Stimulated activated CD8-positive, alpha-beta memory T cell treated with anti-CD3 and anti-CD28 coated beads, Interleukin-15, amount 100 ng/mL, for 4 hours (primary cell): ENCODE measurements around the gene SEBOX.

Experiments used
- DNase-seq, 2 donors: peaks; one replicate each; pipeline ENCODE4 v3.0.0-alpha.2; 2020; ENCODE audit warnings: low read depth in 2 of 2

Gene SEBOX

DNA sequence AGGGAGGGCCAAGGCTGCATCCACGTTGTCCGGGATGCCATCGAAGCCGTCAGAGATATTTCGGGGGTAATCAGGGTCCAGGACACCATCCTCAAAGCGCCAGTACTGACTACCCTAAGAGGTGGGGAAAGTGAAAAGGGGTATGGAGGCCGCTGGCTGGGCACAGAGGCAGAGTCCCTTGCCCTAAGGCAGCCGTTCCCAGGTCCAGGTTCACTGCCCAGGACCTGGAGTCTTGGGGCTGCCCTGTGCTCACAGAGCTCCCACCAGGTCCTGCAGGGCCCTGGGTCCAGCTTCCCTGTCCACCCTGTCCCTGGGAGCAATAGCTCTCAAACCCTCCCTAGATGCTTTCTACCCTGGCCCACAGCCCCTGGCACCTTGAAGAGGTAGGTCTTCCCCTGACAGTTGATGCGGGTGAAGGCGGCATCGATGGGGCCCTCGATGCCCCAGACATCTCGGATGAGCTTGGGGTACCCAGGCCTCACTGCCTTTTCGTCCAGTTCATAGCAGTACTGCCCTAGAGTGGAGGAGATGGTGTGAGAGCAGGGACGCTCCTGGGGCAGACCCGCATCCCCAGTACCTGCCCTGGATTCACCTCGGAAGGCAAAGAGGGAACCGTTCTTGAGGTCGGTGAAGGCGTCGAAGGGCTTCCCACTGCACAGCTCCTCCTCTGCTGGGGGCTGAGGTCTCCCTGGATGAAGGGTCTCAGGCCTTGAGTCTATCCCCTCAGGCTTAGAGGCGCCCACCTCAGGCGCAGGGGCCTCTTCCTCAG is 4.1 kb upstream of the SEBOX start:
- no peak for DNase-seq

DNA sequence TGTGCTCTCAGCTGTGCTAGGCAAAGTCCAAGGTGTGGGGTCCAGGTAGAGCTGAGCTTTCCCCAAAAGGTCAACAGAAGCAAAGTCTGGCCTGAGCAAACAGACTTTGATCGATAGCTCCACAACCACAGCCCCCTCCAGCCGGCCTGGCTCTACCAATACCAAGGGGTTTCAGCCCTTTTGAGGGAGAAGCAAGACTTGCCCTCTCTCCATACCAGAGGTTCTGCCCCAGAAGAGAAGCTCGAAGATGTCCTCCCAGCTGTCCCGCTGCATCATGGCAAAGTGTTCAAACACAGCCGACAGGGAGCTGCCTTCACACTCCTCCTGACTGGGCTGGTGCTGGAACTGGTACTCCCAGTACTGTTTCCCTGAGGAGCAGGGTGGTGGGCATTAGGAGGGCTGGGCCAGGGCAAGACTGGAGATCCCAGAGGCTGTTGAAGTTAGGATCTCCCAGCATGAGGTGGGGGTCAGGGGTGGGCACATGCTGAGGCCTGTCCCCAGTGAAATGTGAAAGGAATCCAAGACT is 3.4 kb upstream of the SEBOX start:
- DNase-seq = no peak

DNA sequence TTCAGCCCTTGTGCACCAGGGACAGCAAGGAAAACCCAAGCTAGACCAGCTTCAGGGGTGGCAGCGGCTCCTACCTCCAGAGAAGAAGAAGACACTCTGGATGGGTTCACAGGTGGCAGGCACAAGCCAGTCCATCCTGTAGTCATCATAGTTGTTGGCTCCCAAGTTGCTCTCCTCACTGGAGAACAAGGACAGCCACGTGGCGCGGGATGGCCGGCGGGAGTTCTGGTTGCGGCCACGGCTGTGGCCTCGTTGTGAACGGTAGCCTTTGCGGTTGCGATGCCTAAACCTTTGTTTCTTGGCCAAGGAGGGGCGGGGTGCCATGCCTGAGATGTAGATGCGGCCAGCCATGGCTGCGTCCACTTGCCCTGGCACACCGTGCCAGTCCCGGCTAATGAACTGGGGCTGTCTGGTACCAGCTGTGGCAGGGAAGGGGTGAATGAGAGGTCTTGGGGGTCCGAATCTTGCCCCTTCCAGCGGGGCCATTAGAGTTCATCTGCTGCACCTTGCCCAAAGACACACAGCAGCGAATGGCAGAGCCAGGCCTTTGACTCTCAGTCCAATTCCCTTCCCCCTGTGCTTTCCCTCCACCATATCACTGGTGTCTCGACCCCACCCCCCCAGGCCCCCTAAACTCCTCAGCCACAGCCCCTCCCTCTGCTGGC is 2.8 kb upstream of the SEBOX start:
- DNase-seq = no peak

DNA sequence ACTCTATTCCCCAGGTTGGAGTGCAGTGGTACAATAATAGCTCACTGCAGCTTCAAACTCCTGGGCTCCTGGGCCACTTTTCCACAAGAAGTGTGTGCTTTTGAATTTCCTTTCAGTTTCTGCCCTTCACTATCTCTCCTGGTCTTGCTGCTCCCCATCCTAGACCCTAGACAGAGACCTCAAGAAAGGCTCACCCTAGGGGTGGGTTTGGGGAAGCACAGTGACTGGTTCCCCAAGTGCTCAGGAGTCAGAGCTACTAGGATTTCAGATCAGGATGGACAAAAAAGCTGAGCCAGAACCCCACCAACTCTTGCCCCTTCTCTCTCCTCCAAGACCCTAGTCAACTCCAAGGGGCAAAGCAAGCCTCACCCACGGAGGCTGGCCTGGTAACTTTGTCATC is 1.6 kb upstream of the SEBOX start:
- DNase-seq = no peak

DNA sequence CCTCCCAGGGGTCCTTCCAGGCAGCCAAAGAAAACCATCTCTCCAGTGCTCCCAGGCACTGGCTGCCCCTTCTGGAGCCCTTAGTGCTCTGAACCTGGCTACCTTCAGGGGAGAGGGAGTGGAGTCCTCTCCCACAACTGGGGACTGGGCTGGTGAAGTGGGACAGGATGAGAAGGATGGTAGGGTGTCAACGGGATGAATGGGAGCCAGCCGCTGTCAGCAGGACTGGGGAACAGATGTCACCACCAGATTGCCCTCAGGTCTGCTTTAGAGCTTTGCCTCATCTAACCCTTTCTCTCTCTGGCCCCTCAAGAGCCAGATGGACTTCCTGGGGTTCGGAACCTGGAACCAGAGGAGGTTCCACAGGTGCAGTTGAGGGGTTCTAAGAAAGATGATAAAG is 488 bp upstream of the SEBOX start:
- DNase-seq = no peak

DNA sequence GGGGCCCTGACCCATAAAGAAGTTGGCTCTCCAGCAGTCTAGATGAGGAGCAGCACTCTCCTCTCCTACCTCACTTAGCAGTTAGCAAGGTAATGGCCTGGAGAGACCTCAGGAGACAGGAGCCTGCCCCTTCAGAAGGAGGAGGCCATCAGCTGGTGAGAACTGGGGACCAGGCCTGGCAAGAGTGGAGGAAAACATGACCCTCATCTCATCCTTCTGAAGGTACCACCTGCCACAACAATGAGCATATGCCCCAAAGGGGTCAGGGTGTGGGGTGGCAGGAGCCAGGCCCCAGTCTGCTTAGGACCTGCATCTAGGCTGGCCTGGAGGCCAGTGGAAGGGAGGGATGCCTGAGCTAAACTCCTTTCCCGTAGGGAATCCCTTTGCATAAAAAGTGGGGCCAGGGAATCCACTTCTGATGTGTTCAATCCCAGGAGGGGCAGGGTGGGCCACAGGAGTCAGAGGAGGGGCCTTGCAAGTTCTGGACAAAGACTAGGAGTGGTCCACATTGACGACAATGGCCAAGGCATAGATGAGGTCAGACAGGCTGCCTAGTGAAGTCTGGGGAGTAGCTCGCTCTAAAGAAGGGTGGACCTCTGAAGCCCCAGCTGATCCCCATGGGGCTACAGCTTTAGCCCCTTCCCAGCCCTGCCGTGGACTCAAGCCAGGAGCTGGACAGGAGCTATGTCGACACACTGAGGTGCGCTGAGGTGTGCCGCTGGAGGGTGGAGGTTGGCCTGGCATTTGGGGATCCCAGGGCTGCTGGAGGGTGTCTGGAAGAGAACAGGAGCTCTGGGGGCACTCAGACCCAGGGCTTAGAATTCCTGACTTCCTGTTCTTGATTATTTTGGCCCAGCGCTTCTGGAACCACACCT is 986 bp downstream of the SEBOX start:
- no peak for DNase-seq

DNA sequence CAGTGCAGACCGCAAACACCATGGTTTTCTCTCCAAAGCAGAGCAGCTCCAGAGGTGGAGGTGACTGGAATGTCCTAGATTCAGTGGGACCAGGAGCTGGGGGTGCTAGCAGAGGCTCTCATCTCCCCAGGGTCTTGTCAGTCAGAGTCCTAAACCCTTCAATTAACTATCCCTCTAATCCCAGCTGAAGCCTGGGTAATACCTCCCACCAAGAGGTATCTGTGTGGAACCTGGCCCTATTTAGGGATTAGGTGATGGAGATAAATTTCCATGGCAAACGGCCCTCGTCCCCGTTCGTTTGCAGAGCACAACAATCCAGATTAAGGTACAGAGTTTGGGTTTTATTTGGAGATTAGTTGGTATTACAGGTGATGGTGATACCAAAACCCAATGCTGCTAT is 1.8 kb downstream of the SEBOX start:
- no peak for DNase-seq

DNA sequence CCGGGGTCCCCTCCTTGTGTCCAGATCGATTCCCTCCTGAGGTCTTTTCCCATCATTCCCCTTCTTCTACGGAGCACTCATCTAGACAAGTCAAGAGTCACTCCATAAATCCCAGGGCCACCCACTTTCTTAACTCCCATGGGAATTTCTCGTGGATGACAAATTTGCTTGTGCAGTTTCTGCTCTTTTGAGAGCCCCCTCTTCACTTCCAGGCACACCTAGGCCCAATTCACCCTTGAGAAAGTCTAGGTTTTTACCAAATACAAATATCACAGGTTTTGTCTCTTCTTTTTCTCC is 7.2 kb downstream of the SEBOX start:
- DNase-seq = no peak

DNA sequence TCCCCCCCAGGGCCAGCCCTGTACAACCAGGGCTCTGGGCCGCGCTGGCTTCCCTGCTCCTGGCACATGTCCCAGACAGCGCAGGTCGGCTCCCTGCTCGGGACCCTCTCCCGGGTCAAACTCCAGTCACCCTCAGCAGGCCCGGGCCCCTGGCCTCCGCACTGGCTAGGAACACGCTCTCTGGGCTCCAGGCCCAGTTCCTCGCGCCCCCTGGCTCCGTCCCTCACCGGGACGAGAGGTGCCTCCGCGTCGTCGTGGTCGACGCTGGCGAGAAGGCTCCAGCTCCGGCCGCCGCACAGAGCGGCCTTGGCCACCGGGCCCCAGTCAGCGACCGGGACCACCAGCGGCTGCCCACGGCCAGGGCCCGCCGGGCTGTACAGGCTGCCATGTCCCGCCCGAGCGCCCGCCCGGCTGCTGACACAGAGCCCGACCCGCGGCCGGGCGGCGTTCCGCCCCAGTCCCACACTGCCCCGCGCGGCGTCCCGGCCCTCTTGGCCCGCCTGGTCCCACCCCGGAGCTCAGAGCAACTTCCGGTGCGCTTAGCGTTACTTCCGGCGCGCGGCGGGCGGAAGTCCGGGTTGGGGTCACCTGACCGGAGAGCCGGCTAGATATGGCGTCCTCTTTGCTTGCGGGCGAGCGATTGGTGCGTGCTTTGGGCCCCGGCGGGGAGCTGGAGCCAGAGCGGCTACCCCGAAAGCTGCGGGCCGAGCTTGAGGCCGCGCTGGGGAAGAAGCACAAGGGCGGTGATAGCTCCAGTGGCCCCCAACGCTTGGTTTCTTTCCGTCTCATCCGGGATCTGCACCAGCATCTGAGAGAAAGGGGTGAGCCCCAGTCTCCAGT is 7.7 kb downstream of the SEBOX start, which contains the start of gene POLDIP2:
Gene POLDIP2 (minus strand): TSS at position 467 of the 840 bp plus-strand sequence. CDS start 79 bp downstream, at position 388.
- peak; percentile 88 to 92 for DNase-seq

DNA sequence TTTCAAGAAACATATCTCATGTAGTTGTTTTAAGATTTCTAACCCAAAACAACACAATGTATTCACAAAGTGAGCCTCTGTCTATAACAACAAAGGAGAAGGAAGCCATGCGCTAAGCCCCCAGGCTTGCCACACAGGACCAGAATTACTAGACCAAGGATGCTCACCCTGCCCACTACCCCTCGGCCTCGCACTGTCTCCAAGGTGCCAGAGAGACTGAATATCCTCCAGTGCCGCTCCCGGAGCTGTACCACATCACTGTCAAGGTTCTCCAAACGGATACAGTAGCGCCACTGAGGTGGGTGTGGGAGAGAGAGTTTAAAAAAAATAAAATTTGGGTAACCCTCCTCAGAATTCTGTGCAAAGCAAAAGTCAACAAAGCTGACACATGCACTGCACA is 14.7 kb downstream of the SEBOX start:
- no peak for DNase-seq

DNA sequence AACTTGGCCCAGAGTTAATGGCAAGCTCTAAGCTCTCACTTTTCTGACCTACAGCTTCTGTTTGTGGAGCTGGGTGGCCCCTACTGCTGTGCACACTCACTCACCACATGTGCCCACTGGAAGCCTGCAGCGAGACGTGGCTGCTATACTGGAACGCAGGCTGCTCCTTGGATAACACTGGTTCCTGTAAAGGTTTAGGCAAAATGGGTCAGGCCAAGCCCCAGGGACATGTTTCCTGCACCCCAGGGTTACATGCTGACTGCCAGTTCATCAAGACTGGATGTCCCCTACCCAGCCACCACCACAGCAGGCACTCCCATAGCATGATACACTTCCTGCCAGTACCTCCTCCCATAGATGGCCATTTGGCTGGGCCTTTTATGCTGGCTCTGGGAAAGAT is 16.0 kb downstream of the SEBOX start:
- no peak for DNase-seq

DNA sequence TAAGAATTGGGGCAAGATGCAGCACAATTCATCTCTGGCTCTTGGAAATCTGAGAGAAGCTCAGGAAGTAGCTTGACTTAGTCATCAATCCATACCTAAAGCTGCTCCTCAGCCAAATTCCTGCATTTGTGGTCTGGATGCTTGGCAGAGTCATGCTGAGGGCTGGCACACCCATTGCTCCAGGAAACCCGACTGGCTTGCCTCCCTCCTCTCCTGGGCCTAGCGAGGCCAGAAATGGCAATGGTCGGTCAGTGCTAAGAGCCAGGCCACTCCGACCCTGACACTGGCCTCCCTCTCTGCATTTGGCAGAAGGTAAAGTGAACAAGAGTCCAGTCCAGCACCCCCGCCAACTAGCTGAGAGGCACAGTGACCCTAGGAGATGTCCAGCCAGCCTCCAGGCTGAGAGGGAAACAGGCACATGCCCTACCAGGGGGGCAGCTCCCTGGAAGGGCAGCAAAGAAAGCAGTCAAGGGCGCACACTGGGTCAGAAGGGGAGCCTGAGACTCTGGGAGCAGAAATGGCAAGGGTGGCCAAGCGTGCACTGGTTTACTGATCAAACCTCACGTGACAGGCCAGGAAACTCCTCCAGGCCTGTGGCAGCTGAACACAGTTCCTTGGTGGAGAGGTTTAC is 17.6 kb downstream of the SEBOX start:
- no peak for DNase-seq

DNA sequence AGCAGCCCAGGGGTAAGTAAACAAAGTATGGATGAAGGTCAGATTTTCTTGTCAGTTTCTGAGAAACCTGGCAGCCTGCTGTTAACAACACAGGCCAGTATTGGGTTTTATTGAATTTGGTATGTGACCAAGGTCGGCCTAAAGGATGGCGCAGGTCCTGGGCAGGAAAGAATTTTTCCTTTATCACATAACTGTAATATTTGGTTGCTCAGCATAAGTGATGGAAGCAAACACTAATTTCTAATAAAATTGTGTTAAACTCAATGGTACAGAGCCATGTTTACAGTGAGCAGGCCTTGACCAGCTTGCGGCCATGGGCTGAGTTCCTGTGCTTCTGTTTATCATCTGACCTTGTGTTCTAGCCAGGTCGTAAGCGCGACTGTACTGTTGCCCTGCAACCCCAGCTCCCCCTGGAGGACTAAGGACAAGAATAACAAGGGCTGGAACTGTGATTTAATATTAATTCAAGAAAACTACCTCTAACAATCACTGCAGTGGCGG is 18.2 kb downstream of the SEBOX start:
- no peak for DNase-seq

DNA sequence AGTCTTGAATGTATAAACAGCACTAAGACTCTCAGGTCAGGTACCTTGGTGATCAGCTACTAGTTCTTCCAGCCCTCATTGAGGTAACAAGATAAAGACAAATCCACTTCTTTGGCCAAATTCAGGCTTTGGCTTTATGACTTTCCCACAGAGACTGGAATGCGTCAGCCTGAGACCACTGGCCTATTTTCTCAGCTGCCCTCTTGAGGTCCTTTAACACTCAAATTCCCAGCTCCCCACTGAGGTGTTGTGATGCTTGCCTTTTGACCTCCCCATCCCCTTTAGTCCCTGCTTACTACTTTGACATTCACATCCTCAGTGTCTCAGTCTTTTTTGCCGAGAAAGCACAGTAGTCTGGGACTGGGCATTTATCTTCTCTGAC is 18.8 kb downstream of the SEBOX start:
- DNase-seq = no peak

DNA sequence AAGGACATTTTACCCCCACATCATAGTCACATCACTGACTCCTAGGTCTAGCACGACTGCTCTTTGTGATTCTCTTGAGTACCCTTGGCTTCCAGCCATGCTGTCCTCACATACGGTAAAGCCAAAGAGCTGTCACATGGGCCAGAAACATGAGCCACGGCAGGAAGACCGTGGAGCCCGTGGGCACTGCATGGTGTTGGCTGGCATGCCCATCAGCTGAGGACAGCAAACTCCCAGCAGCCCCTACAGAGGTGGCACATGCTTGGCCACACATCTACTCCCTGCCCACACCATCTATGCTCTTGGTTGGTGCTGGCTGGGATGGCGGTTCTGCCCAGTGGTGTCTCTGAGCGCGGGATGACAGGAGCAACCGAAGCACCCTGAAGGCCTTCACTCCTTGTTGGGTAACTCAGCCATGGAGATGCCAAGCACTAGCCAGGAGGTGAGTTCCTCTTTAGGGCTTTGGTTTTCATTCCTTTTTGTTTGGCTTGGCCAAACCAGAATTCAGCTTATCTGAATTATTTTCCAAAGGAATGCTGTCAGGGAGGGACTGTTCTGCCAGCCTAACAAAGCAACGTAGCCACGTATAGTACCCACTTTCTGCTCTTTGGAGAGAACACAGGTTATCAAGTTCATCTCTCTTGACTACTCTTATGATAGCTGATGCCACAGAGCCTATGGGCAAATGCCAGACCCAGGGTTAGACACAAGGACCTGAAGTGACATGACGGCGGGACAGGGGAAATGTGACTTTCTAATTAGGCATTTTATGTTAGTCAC is 19.4 kb downstream of the SEBOX start:
- no peak for DNase-seq

DNA sequence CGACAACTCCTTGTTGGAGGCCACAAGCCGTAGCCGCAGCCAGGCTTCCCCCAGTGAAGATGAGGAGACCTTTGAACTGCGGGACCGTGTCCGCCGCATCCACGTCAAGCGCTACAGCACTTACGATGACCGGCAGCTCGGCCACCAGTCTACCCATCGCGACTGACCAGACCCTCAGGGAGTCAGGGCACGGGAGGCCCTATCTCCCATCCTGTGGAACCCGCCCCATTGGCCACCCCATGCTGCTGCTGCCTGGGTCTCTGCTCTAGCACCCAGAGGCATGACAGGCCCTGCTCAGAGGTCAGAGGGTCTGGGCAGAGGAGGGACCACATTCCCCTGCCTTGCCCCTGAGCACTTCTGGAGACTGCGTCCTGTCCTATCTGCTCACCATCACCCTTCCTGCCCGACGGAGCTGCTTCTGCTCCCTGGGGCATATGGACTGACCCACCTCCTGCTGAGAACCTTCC is 20.5 kb downstream of the SEBOX start:
- DNase-seq = no peak

DNA sequence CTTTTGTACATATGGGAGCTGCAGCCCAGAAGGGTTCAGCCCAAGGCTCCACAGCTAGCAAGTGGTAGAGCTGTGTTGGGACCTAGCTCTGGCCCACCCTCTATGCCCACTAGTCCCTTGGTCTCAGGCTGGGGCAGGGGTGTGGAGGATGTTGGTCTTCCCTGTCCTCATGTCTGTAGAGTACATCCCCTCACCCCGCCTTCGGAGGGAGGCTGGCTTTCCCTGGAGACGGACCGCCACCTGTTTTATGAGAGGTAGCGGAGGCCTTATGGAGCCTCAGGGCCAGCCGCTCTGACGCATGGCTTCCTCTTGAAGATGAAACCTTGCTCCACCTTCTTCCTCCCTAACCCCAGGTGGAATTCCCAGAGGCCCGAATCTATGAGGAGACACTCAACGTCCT is 21.0 kb downstream of the SEBOX start:
- DNase-seq = no peak

DNA sequence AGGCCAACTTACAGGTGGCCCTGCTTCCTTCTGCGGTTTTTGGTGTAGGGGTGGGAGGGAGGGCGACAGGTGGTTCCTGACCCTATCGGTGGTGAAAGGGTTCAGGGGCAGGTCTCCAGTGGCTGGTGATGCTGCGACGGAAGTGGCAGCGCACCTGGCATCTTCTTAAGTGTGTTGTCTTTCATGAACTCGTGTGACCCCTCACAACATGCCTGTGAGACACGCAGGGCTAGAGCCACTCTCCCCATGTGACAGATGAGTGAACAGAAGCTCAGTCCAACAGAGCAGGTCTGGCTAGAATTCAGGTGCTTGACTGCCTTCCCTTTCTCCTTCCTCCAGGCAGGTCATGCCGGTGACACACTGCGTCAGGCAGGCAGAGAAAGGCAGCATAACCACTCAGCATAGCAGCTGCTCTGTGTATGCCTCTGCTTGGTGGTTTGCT is 21.5 kb downstream of the SEBOX start:
- DNase-seq = no peak

DNA sequence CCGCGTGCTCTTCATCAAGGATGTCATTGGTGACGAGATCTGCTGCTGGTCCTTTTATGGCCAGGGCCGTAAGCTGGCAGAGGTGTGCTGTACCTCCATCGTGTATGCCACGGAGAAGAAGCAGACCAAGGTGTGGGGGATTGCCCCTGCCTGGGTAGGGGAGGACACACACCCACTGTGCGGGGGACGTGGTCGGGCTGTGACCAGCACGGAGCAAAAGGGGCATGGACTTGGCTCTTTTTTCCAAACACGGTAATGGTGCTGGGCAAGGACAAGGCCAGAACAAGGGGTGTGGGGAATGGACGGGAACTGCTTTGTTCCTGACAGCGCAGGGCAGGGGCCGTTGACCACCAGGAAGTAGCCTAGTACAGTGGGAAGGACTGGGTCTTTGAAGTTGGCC is 22.7 kb downstream of the SEBOX start:
- no peak for DNase-seq

DNA sequence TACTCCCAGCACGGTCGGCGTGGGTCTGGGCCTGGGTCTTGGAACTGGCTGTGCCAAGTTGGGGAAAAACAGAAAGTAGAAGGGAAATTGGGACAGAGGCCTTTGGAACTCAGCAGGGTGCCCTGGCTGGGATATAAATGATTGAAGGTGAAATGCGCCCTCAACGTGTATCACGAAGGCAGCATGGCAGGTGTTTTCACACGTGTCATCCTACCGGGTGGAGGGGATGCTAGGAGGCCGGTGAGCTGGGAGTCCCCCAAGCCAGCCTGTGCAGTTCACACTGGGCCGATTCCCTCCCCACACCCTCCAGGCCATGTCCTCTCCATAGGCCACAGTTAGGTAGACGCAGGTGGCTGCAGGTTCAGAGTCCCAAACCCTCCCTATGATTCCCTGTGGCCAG is 23.5 kb downstream of the SEBOX start:
- DNase-seq = no peak
